Suprapubic skin (tissue), 3 donors: ENCODE measurements around the gene AMIGO3.
"Not testable (repeated sequence)": the region's sequence is repeated elsewhere in the genome, so short reads cannot be mapped to it uniquely, and the experiment has no call there.

Source experiments
- CTCF ChIP-seq, 2 donors: fragments of 200-600 bp in 1 of 2; fragments of 450-650 bp in 1 of 2; sonication (generic) in 1 of 2; IDR thresholded peaks; one replicate each; pipeline ENCODE4 v1.5.1; 2016 to 2019; ENCODE audit warnings: antibody characterized with exemption in 2 of 2, mild to moderate bottlenecking in 1 of 2, moderate library complexity in 1 of 2
- EP300 ChIP-seq: sonication (generic); formaldehyde crosslinking; IDR thresholded peaks from one replicate; pipeline ENCODE4 v1.6.1; 2017; ENCODE audit warnings: antibody characterized with exemption
- POLR2A ChIP-seq, 2 donors: fragments of 450-650 bp; IDR thresholded peaks; one replicate each; pipeline ENCODE4 v1.6.1; 2017; ENCODE audit warnings: antibody characterized with exemption in 2 of 2, mild to moderate bottlenecking in 2 of 2, moderate library complexity in 2 of 2

GRCh38 chr3:49748874-49749273, 29.4 kb upstream of the AMIGO3 start:
- TF ChIP-seq CTCF (IDR thresholded peaks at IDR 0.05); POLR2A (IDR thresholded peaks at IDR 0.05); EP300: not testable (repeated sequence)
